Adrenal gland (tissue), 5 donors: Measurements from ENCODE around the gene LARGE1.

Experiments used
- CTCF ChIP-seq, 6 experiments: fragments of 450-650 bp in 4 of 6; fragments of 200-600 bp in 2 of 6; sonication (generic) in 1 of 6; IDR thresholded peaks; 1 replicate in 5 of 6; 2 replicates in 1 of 6; pipeline versions ENCODE4 v1.5.1 to v1.8.0; 2016 to 2021; ENCODE audit warnings: antibody characterized with exemption in 6 of 6, mild to moderate bottlenecking in 2 of 6, moderate library complexity in 1 of 6
- POLR2A ChIP-seq, 2 donors: fragments of 450-650 bp; IDR thresholded peaks; one replicate each; pipeline ENCODE4 v1.6.1; 2017; ENCODE audit warnings: antibody characterized with exemption in 2 of 2, mild to moderate bottlenecking in 2 of 2, moderate library complexity in 1 of 2
- donor health status: DM: no; HTN: no; CAD: no.

- no peak for TF ChIP-seq CTCF (IDR thresholded peaks at IDR 0.05)
- TF ChIP-seq POLR2A (IDR thresholded peaks at IDR 0.05) = no peak
Observed at GRCh38 chr22:33723915-33724314, 196.4 kb downstream of the LARGE1 start.
